Keratinocyte (primary cell): ENCODE data around the gene MGAT5B. TPM values are rescaled to one million over a fixed set of nuclear protein-coding genes. Genes with fewer than 3 reads are reported as not detected.

Source experiments
- DNase-seq: peaks from one replicate; pipeline ENCODE4 v3.0.0-alpha.2; 2011; ENCODE audit warnings: low read depth, missing footprints, low spot score
- FAIRE-seq: peaks from 2 replicates; lab custom pipeline; 2011; peaks lifted over from hg19 to GRCh38; lab: Jason Lieb, UNC
- H2AFZ ChIP-seq: 2 replicates; pipeline ENCODE4 v1.6.0; 2012; ENCODE audit warnings: low read length, control low read depth, inconsistent platforms; ENCODE audit not compliant: control insufficient read depth
- H3K27ac ChIP-seq: 2 replicates; pipeline ENCODE4 v1.5.1; 2011; ENCODE audit warnings: low read length; ENCODE audit not compliant: control insufficient read depth, insufficient read depth
- H3K27me3 ChIP-seq: 3 replicates; pipeline ENCODE4 v1.6.0; 2011; ENCODE audit warnings: low read length; ENCODE audit not compliant: control insufficient read depth, insufficient read depth; ENCODE audit errors: extremely low read depth
- H3K36me3 ChIP-seq, 2 experiments: 2 replicates in 1 of 2; 3 replicates in 1 of 2; pipeline ENCODE4 v1.5.1; 2011; ENCODE audit warnings: low read length in 2 of 2, mild to moderate bottlenecking in 1 of 2; ENCODE audit not compliant: control insufficient read depth in 2 of 2, insufficient read depth in 2 of 2; ENCODE audit errors: extremely low read depth in 1 of 2
- H3K4me1 ChIP-seq: 3 replicates; pipeline ENCODE4 v1.5.1; 2011; ENCODE audit warnings: low read length; ENCODE audit not compliant: control insufficient read depth, insufficient read depth; ENCODE audit errors: extremely low read depth
- H3K4me2 ChIP-seq: 3 replicates; pipeline ENCODE4 v1.6.0; 2011; ENCODE audit warnings: low read depth, low read length; ENCODE audit not compliant: control insufficient read depth, insufficient read depth; ENCODE audit errors: extremely low read depth
- H3K4me3 ChIP-seq, 3 experiments: fragments of 200-600 bp in 1 of 3; sonication (generic) in 1 of 3; 2 replicates in 2 of 3; 3 replicates in 1 of 3; pipeline ENCODE4 v1.5.1; 2011 to 2016; ENCODE audit warnings: low read length in 3 of 3, mild to moderate bottlenecking in 3 of 3, control low read depth in 2 of 3, inconsistent platforms in 1 of 3, low read depth in 1 of 3, mixed read lengths in 1 of 3, mixed run types in 1 of 3, moderate library complexity in 1 of 3; ENCODE audit not compliant: control insufficient read depth in 2 of 3, insufficient read depth in 2 of 3; ENCODE audit errors: extremely low read depth in 1 of 3
- H3K79me2 ChIP-seq: 2 replicates; pipeline ENCODE4 v1.6.0; 2012; ENCODE audit warnings: low read length; ENCODE audit not compliant: control insufficient read depth, insufficient read depth
- H3K9ac ChIP-seq: 3 replicates; pipeline ENCODE4 v1.6.0; 2011; ENCODE audit warnings: low read length; ENCODE audit not compliant: control insufficient read depth, insufficient read depth; ENCODE audit errors: extremely low read depth
- H3K9me1 ChIP-seq: 3 replicates; pipeline ENCODE4 v1.6.0; 2011; ENCODE audit warnings: low read length; ENCODE audit not compliant: control insufficient read depth, insufficient read depth; ENCODE audit errors: extremely low read depth
- H3K9me3 ChIP-seq: 2 replicates; pipeline ENCODE4 v1.5.1; 2012; ENCODE audit warnings: low read depth, low read length; ENCODE audit not compliant: control insufficient read depth
- H4K20me1 ChIP-seq: 3 replicates; pipeline ENCODE4 v1.6.0; 2011; ENCODE audit warnings: low read length; ENCODE audit not compliant: control insufficient read depth, insufficient read depth; ENCODE audit errors: extremely low read depth
- CTCF ChIP-seq, 3 experiments: IDR thresholded peaks in 1 of 3; conservative IDR thresholded peaks in 1 of 3; optimal IDR thresholded peaks in 1 of 3; 2 replicates in 2 of 3; 3 replicates in 1 of 3; pipeline versions ENCODE3 to v1.5.1; 2011; ENCODE audit warnings: low read length in 3 of 3, mild to moderate bottlenecking in 3 of 3, moderate library complexity in 2 of 3, control low read depth in 1 of 3, inconsistent platforms in 1 of 3; ENCODE audit not compliant: insufficient read depth in 2 of 3; ENCODE audit errors: extremely low read depth in 1 of 3
- EZH2 ChIP-seq: IDR thresholded peaks from one replicate; pipeline ENCODE4 v1.6.1; 2012; ENCODE audit warnings: inconsistent platforms, mild to moderate bottlenecking, low read length, moderate library complexity
- dilution Hi-C: fragments of 300-500 bp; cut with MboI; formaldehyde crosslinking; loops from one replicate; pipeline ENCODE4 v1.7.0; 2020; ENCODE audit warnings: low sequenced_read_pairs; ENCODE audit not compliant: extremely low pct_ligation_motif_present
- polyA plus RNA-seq, 5 experiments: library from polyadenylated mRNA; depleted of rRNA in 3 of 5; stranded (reverse) in 3 of 5; stranded (forward) in 1 of 5; unstranded in 1 of 5; fragments of >200 nt; gene quantifications; 1 replicate in 1 of 5; 2 replicates in 3 of 5; 3 replicates in 1 of 5; pipeline versions ENCODE4 v1.2.1 to v1.2.3, GENCODE V29; 2011 to 2012; ENCODE audit warnings: missing spikeins in 2 of 5, low read depth in 1 of 5, low replicate concordance in 1 of 5

MGAT5B gene
- polyA plus RNA-seq, 1 donor (not counting 4 experiments of a cell fraction or from before 2014, with no cell fraction given), result 0.29 TPM

- TF ChIP-seq CTCF (optimal IDR thresholded peaks at IDR 0.05 in 1 of 3, IDR thresholded peaks at IDR 0.05 in 1 of 3, conservative IDR thresholded peaks at IDR 0.05 in 1 of 3; ENCODE audit: extremely low read depth in 1 of 3, insufficient read depth in 2 of 3, low read length in 3 of 3) (no peak), EZH2 (no peak)
- Histone ChIP-seq H3K4me1 (no peaks in the 10 kb centered on the region), H4K20me1 (no peaks in the 10 kb centered on the region), H2AFZ (no peak overlapping the region), H3K36me3 (no peaks in the 10 kb centered on the region), H3K79me2 (no peaks in the 10 kb centered on the region), H3K9me1 (no peaks in the 10 kb centered on the region), H3K4me3 (no peak overlapping the region), H3K9ac (no peak overlapping the region), H3K27ac (no peak overlapping the region), H3K27me3 (peaks cover 6% of the 10 kb centered on the region), H3K9me3 (no peaks in the 10 kb centered on the region), H3K4me2 (no peak overlapping the region)
- FAIRE-seq (no peak), DNase-seq (no peak)
- dilution Hi-C loops, result no loop called here
These were observed 40.5 kb upstream of the MGAT5B start for GRCh38 chr17:76827736-76828135.

GRCh38 chr17:76830987-76831715 is 37.1 kb upstream of the MGAT5B start:
- FAIRE-seq (no peak), DNase-seq (no peak)
- no peak overlapping the region for H3K9ac ChIP-seq
- H3K9me1 ChIP-seq, result no peaks in the 10 kb centered on the region
- no peak overlapping the region for H2AFZ ChIP-seq
- no peaks in the 10 kb centered on the region for H3K9me3 ChIP-seq
- dilution Hi-C loops, result no loop called here
- TF ChIP-seq CTCF (optimal IDR thresholded peaks at IDR 0.05 in 1 of 3, IDR thresholded peaks at IDR 0.05 in 1 of 3, conservative IDR thresholded peaks at IDR 0.05 in 1 of 3; ENCODE audit: extremely low read depth in 1 of 3, insufficient read depth in 2 of 3, low read length in 3 of 3) (no peak), EZH2 (no peak)
- H3K27me3 ChIP-seq, result peaks cover 6% of the 10 kb centered on the region
- H3K4me3 ChIP-seq, result no peak overlapping the region
- H3K36me3 ChIP-seq, result no peaks in the 10 kb centered on the region
- H3K4me1 ChIP-seq, result no peaks in the 10 kb centered on the region
- no peak overlapping the region for H3K27ac ChIP-seq
- H3K79me2 ChIP-seq, result no peaks in the 10 kb centered on the region
- H4K20me1 ChIP-seq, result no peaks in the 10 kb centered on the region
- no peak overlapping the region for H3K4me2 ChIP-seq
